HG03520 (cell line): ENCODE data around the gene CPNE5.

Experiments used
- ATAC-seq: cut with Tn5 transposase; IDR thresholded peaks from one replicate; pipeline ENCODE4 v1.9.1; 2021; ENCODE audit warnings: mild to moderate bottlenecking, moderate library complexity; ENCODE audit not compliant: unreplicated experiment

Gene CPNE5

GRCh38 chr6:36838896-36839748, at the start of gene CPNE5:
CPNE5 (minus strand) TSS chr6:36839444; CDS start chr6:36839377, 67 bp downstream.
- no peak for ATAC-seq

GRCh38 chr6:36888115-36888643, 48.9 kb upstream of the CPNE5 start:
- no peak for ATAC-seq

GRCh38 chr6:36886950-36887618, 47.8 kb upstream of the CPNE5 start:
- ATAC-seq = no peak

- peak; percentile 99 for ATAC-seq
Measured at GRCh38 chr6:36885461-36886401, 46.5 kb upstream of the CPNE5 start, which contains the start of gene C6orf89. C6orf89 (plus strand) TSS chr6:36885952; CDS start chr6:36899445, 13,493 bp downstream.

- ATAC-seq = no peak
Measured at GRCh38 chr6:36884610-36885009, 45.4 kb upstream of the CPNE5 start.

GRCh38 chr6:36875250-36875633, 36.0 kb upstream of the CPNE5 start:
- ATAC-seq = no peak

GRCh38 chr6:36874443-36875249, 35.4 kb upstream of the CPNE5 start, which contains the start of gene PPIL1:
PPIL1 (minus strand) TSS chr6:36874803; CDS start chr6:36874772, 31 bp downstream.
- peak; percentile 68 for ATAC-seq

- no peak for ATAC-seq
Measured at GRCh38 chr6:36873612-36874442, 34.6 kb upstream of the CPNE5 start.

GRCh38 chr6:36873115-36873514, 33.9 kb upstream of the CPNE5 start:
- no peak for ATAC-seq

- ATAC-seq = no peak
Measured at GRCh38 chr6:36871686-36872085, 32.4 kb upstream of the CPNE5 start.

- ATAC-seq = no peak
Measured at GRCh38 chr6:36867471-36868224, 28.4 kb upstream of the CPNE5 start.

GRCh38 chr6:36865835-36866234, 26.6 kb upstream of the CPNE5 start:
- no peak for ATAC-seq

GRCh38 chr6:36863670-36864540, 24.7 kb upstream of the CPNE5 start:
- no peak for ATAC-seq

GRCh38 chr6:36862848-36863382, 23.7 kb upstream of the CPNE5 start:
- ATAC-seq = no peak

- ATAC-seq = no peak
Measured at GRCh38 chr6:36862164-36862847, 23.1 kb upstream of the CPNE5 start.

GRCh38 chr6:36860126-36860525, 20.9 kb upstream of the CPNE5 start:
- ATAC-seq = no peak
